ENCODE results near the gene TADA3. TPM values are rescaled to one million over a fixed set of nuclear protein-coding genes. Genes with fewer than 3 reads are reported as not detected.
"Not testable (repeated sequence)": the region's sequence is repeated elsewhere in the genome, so short reads cannot be mapped to it uniquely, and the experiment has no call there.

TADA3 gene
- total RNA-seq, 1 experiment from 2014 or later = 49.0 TPM

GRCh38 chr3:9776896-9777693 is 15.2 kb downstream of the TADA3 start:
- peaks cover 13% of the 10 kb centered on the region; the same call in 1 of the 2 replicates for H3K36me3 Mint-ChIP-seq
- CTCF ChIA-PET = no interaction called here
- no peaks in the 10 kb centered on the region for H3K4me1 Mint-ChIP-seq
- POLR2A ChIA-PET = no interaction called here
- peaks cover 47% of the 10 kb centered on the region for H3K27me3 Mint-ChIP-seq (ENCODE audit: low read depth)
- H3K4me3 Mint-ChIP-seq = no peak overlapping the region
- TF ChIP-seq FOXJ3 (CRISPR knock-in tag; IDR thresholded peaks at IDR 0.05; ENCODE audit: borderline replicate concordance) = no peak
- no peak for TF ChIP-seq MXD4 (CRISPR knock-in tag; IDR thresholded peaks at IDR 0.05; ENCODE audit: borderline replicate concordance)
- no peak for TF ChIP-seq NFATC4 (CRISPR knock-in tag; IDR thresholded peaks at IDR 0.05)
- TF ChIP-seq ZNF512 (CRISPR knock-in tag; IDR thresholded peaks at IDR 0.05; ENCODE audit: borderline replicate concordance) = no peak
- no peak for TF ChIP-seq ZNF532 (CRISPR knock-in tag; IDR thresholded peaks at IDR 0.05; ENCODE audit: borderline replicate concordance)
- TF ChIP-seq ZNF138 (CRISPR knock-in tag; conservative IDR thresholded peaks at IDR 0.05) = no peak
- no peaks in the 10 kb centered on the region for H3K9me3 Mint-ChIP-seq
- ATAC-seq = no peak
- no peak overlapping the region for H3K27ac Mint-ChIP-seq
- no peak for DNase-seq (ENCODE audit: low spot score)

- H3K9me3 Mint-ChIP-seq; DNase-seq (ENCODE audit: low spot score); ATAC-seq; H3K36me3 Mint-ChIP-seq; H3K27ac Mint-ChIP-seq: not testable (repeated sequence)
- peaks cover 12% of the 10 kb centered on the region for H3K4me1 Mint-ChIP-seq
- POLR2A ChIA-PET = interaction anchor here (0.6 kb wide), 1 partner anchor 343 kb away, joined by 3 read pairs; no protein-coding TSS in a partner anchor
- CTCF ChIA-PET = interaction anchor here (1.0 to 2.8 kb wide), 3 partner anchors 12 to 56 kb away, joined by 3 to 13 read pairs (median 3); no protein-coding TSS in a partner anchor
- H3K27me3 Mint-ChIP-seq (ENCODE audit: low read depth) = peaks cover 90% of the 10 kb centered on the region
- H3K4me3 Mint-ChIP-seq = peak overlapping the region; percentile 69
Measured at GRCh38 chr3:9771007-9771406, 21.3 kb downstream of the TADA3 start.

GRCh38 chr3:9770276-9770812 is 21.9 kb downstream of the TADA3 start:
- CTCF ChIA-PET = interaction anchor here (0.9 to 2.8 kb wide), 6 partner anchors 12 to 176 kb away, joined by 3 to 13 read pairs (median 3); partner anchors contain the start of genes ARPC4 and TADA3
- TF ChIP-seq TEAD1 (CRISPR knock-in tag; IDR thresholded peaks at IDR 0.05) = no peak
- peak; percentile 81 for TF ChIP-seq USF2 (CRISPR knock-in tag; IDR thresholded peaks at IDR 0.05)
- peak; percentile 70 for TF ChIP-seq USF1 (CRISPR knock-in tag; IDR thresholded peaks at IDR 0.05)
- TF ChIP-seq GTF2I (CRISPR knock-in tag; conservative IDR thresholded peaks at IDR 0.05) = peak; percentile 3; the same call in 1 of the 2 replicates
- H3K9me3 Mint-ChIP-seq = no peaks in the 10 kb centered on the region
- H3K27me3 Mint-ChIP-seq (ENCODE audit: low read depth) = peaks cover 86% of the 10 kb centered on the region
- peak overlapping the region; percentile 69 for H3K4me3 Mint-ChIP-seq
- POLR2A ChIA-PET = interaction anchor here (0.6 to 1.5 kb wide), 3 partner anchors 20 to 344 kb away, joined by 3 to 8 read pairs (median 3); partner anchors contain the start of genes ARPC4 and OGG1
- no peaks in the 10 kb centered on the region for H3K36me3 Mint-ChIP-seq
- H3K4me1 Mint-ChIP-seq = peaks cover 15% of the 10 kb centered on the region
- no peak overlapping the region for H3K27ac Mint-ChIP-seq
- ATAC-seq (peak; percentile 8), DNase-seq (ENCODE audit: low spot score) (no peak)
